GM12872 (cell line): ENCODE results near the gene CACNA1B.

Experiments
- CTCF ChIP-seq: IDR thresholded peaks from 3 replicates; pipeline ENCODE4 v1.5.1; 2011; ENCODE audit warnings: low read depth, mild to moderate bottlenecking, low read length, moderate library complexity; ENCODE audit not compliant: insufficient read depth

The CACNA1B gene

GRCh38 chr9:138010861-138011260 lies 133.3 kb downstream of the CACNA1B start:
- no peak for TF ChIP-seq CTCF

GRCh38 chr9:138011951-138012500 lies 134.4 kb downstream of the CACNA1B start:
- no peak for TF ChIP-seq CTCF

- TF ChIP-seq CTCF: no peak
Measured at GRCh38 chr9:138013273-138013672, 135.7 kb downstream of the CACNA1B start.

GRCh38 chr9:138013836-138014562 lies 136.4 kb downstream of the CACNA1B start:
- TF ChIP-seq CTCF: no peak

GRCh38 chr9:138014563-138014945 lies 137.0 kb downstream of the CACNA1B start:
- TF ChIP-seq CTCF: no peak

GRCh38 chr9:138015021-138015829 lies 137.6 kb downstream of the CACNA1B start:
- no peak for TF ChIP-seq CTCF

GRCh38 chr9:138016406-138017187 lies 139.0 kb downstream of the CACNA1B start:
- TF ChIP-seq CTCF: no peak
